ENCODE measurements around the gene ARFGEF3. TPM values are rescaled to one million over a fixed set of nuclear protein-coding genes. Genes with fewer than 3 reads are reported as not detected.

ARFGEF3 gene
- total RNA-seq, 1 experiment from 2014 or later = 0.71 TPM

- no peak overlapping the region for H3K27ac ChIP-seq (ENCODE audit: low read depth, low read length, poor library complexity, severe bottlenecking)
- no peak for DNase-seq (ENCODE audit: low spot score)
- peaks cover 9% of the 10 kb centered on the region for H3K27me3 ChIP-seq (replicated peaks; ENCODE audit: insufficient read depth, low read depth, low read length, poor library complexity)
- CTCF ChIA-PET = no interaction called here
- BruUV-seq (replicated peaks) = no TSS peak
- POLR2A ChIA-PET (ENCODE audit: low non-redundant PET) = no interaction called here
- no peaks in the 10 kb centered on the region for H3K9me3 ChIP-seq (ENCODE audit: low read depth, low read length, poor library complexity, severe bottlenecking)
- H3K4me3 ChIP-seq (ENCODE audit: low read depth, low read length, poor library complexity, severe bottlenecking) = no peak overlapping the region
- no peaks in the 10 kb centered on the region for H3K36me3 ChIP-seq (ENCODE audit: insufficient read depth, low read length, poor library complexity, severe bottlenecking)
- intact Hi-C loops (cut with micrococcal nuclease; ENCODE audit: unreplicated experiment) = no loop called here
- no peak for TF ChIP-seq CTCF (conservative IDR thresholded peaks at IDR 0.05; ENCODE audit: low read depth, low read length)
- no peak for TF ChIP-seq EZH2 (IDR thresholded peaks at IDR 0.05; ENCODE audit: borderline replicate concordance, low read depth, low read length, poor library complexity, severe bottlenecking)
- H3K4me1 ChIP-seq (ENCODE audit: insufficient read depth, low read length, poor library complexity, severe bottlenecking) = no peaks in the 10 kb centered on the region
These were observed 43.8 kb downstream of the ARFGEF3 start for GRCh38 chr6:138205437-138206094.

GRCh38 chr6:138206862-138207261 is 45.1 kb downstream of the ARFGEF3 start:
- CTCF ChIA-PET = no interaction called here
- H3K27ac ChIP-seq (ENCODE audit: low read depth, low read length, poor library complexity, severe bottlenecking) = no peak overlapping the region
- POLR2A ChIA-PET (ENCODE audit: low non-redundant PET) = no interaction called here

GRCh38 chr6:138211048-138211581 is 49.4 kb downstream of the ARFGEF3 start:
- Histone ChIP-seq H3K4me1 (ENCODE audit: insufficient read depth, low read length, poor library complexity, severe bottlenecking) (no peaks in the 10 kb centered on the region), H3K4me3 (ENCODE audit: low read depth, low read length, poor library complexity, severe bottlenecking) (no peak overlapping the region), H3K27ac (ENCODE audit: low read depth, low read length, poor library complexity, severe bottlenecking) (no peak overlapping the region), H3K9me3 (ENCODE audit: low read depth, low read length, poor library complexity, severe bottlenecking) (no peaks in the 10 kb centered on the region), H3K36me3 (ENCODE audit: insufficient read depth, low read length, poor library complexity, severe bottlenecking) (no peaks in the 10 kb centered on the region), H3K27me3 (replicated peaks; ENCODE audit: insufficient read depth, low read depth, low read length, poor library complexity) (peaks cover 9% of the 10 kb centered on the region)
- intact Hi-C loops (cut with micrococcal nuclease; ENCODE audit: unreplicated experiment) = no loop called here
- no TSS peak for BruUV-seq (replicated peaks)
- ChIA-PET CTCF (interaction anchor here (0.9 kb wide), 1 partner anchor 95 kb away, joined by 3 read pairs; no protein-coding TSS in a partner anchor), POLR2A (ENCODE audit: low non-redundant PET) (no interaction called here)
- no peak for DNase-seq (ENCODE audit: low spot score)
- TF ChIP-seq EZH2 (IDR thresholded peaks at IDR 0.05; ENCODE audit: borderline replicate concordance, low read depth, low read length, poor library complexity, severe bottlenecking) = no peak
- 0 out of 2 replicates have a peak, but pooled peaks have one; percentile 35 for TF ChIP-seq CTCF (conservative IDR thresholded peaks at IDR 0.05; ENCODE audit: low read depth, low read length)

More at GRCh38 chr6:138206862-138207261, 45.1 kb downstream of the ARFGEF3 start:
- TF ChIP-seq EZH2 (IDR thresholded peaks at IDR 0.05; ENCODE audit: borderline replicate concordance, low read depth, low read length, poor library complexity, severe bottlenecking) (no peak), CTCF (conservative IDR thresholded peaks at IDR 0.05; ENCODE audit: low read depth, low read length) (no peak)
- no peak overlapping the region for H3K4me3 ChIP-seq (ENCODE audit: low read depth, low read length, poor library complexity, severe bottlenecking)
- no peaks in the 10 kb centered on the region for H3K9me3 ChIP-seq (ENCODE audit: low read depth, low read length, poor library complexity, severe bottlenecking)
- peaks cover 9% of the 10 kb centered on the region for H3K27me3 ChIP-seq (replicated peaks; ENCODE audit: insufficient read depth, low read depth, low read length, poor library complexity)
- no peaks in the 10 kb centered on the region for H3K4me1 ChIP-seq (ENCODE audit: insufficient read depth, low read length, poor library complexity, severe bottlenecking)
- no peaks in the 10 kb centered on the region for H3K36me3 ChIP-seq (ENCODE audit: insufficient read depth, low read length, poor library complexity, severe bottlenecking)
- no TSS peak for BruUV-seq (replicated peaks)
- DNase-seq (ENCODE audit: low spot score) = no peak
- intact Hi-C loops (cut with micrococcal nuclease; ENCODE audit: unreplicated experiment) = no loop called here

All from A673 (cell line).